GM13977 (cell line): ENCODE measurements around the gene GSTM4.
"Not testable (repeated sequence)": the region's sequence is repeated elsewhere in the genome, so short reads cannot be mapped to it uniquely, and the experiment has no call there.

Source experiments
- DNase-seq: peaks from one replicate; pipeline ENCODE4 v3.0.0; 2012; ENCODE audit warnings: low spot score
- in situ Hi-C: fragments of 300-500 bp; cut with MboI; formaldehyde crosslinking; loops from one replicate; pipeline ENCODE4 v1.12.0; 2022; ENCODE audit warnings: low sequenced_read_pairs, low pct_unique_long_range_greater_than_20kb, mixed read lengths, inconsistent platforms; ENCODE audit not compliant: unreplicated experiment
- TF ChIP-seq, protein P1 (sequence below): IDR thresholded peaks from 2 replicates; pipeline ENCODE4 v1.5.1; 2012; ENCODE audit warnings: mild to moderate bottlenecking, control low read depth; ENCODE audit not compliant: insufficient read depth; ENCODE audit errors: extremely low read depth, missing control alignments

Gene GSTM4

DNA sequence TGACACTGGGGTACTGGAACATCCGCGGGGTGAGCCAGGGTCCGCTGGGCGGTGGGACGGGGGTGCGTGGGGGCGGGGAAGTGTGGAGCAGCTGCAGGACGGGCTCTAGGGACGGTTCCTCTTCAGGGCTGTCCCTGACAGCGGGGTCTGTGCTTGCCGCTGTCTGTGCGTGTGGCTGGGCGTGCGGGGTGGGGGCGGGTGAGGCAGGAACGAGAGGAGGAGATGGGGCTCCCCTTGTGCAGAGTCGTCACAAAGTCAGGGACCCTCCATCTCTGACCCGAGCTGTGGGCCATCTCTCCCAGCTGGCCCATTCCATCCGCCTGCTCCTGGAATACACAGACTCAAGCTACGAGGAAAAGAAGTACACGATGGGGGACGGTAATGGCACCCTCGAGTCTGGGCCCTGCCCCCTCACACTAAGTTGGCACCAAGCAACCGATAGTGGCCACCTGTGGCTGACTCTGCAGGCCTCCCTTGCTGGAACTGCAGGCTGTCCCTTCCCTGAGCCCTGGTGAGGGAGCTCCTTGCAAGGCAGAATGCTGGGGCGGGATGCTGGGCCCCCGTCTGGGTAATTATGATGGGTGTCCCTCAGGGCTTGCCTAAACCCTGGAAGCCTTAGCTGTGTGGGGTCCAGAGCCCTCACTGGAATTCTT is 12.3 kb downstream of the GSTM4 start:
- TF ChIP-seq, protein P1, sequence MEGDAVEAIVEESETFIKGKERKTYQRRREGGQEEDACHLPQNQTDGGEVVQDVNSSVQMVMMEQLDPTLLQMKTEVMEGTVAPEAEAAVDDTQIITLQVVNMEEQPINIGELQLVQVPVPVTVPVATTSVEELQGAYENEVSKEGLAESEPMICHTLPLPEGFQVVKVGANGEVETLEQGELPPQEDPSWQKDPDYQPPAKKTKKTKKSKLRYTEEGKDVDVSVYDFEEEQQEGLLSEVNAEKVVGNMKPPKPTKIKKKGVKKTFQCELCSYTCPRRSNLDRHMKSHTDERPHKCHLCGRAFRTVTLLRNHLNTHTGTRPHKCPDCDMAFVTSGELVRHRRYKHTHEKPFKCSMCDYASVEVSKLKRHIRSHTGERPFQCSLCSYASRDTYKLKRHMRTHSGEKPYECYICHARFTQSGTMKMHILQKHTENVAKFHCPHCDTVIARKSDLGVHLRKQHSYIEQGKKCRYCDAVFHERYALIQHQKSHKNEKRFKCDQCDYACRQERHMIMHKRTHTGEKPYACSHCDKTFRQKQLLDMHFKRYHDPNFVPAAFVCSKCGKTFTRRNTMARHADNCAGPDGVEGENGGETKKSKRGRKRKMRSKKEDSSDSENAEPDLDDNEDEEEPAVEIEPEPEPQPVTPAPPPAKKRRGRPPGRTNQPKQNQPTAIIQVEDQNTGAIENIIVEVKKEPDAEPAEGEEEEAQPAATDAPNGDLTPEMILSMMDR, result no peak
- in situ Hi-C loops, result no loop called here
- peak; percentile 5 for DNase-seq

DNA sequence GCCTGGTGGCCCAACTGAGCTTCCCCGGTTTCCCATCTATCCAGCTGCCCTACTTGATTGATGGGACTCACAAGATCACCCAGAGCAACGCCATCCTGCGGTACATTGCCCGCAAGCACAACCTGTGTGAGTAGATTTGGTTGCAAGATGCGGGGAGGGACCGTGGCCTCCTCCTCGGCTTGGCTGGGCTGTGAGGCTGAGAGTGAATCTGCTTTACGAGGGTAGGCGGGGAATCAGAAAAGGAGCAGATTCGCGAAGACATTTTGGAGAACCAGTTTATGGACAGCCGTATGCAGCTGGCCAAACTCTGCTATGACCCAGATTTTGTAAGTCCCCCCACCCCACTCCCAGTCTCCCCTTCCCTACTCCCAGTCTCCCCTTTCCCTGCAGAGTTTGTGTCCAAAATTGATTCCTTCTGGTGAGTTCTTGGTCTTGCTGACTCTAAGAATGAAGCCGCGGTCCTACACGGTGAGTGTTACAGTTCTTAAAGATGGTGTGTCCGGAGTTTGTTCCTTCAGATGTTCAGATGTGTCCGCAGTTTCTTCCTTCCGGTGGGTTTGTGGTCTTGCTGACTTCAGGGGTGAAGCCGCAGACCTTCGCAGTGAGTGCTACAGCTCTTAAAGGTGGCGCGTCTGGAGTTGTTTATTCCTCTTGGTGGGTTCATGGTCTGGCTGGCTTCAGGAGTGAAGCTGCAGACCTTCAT is 13.5 kb downstream of the GSTM4 start:
- in situ Hi-C loops, result no loop called here
- peak; percentile 2 for DNase-seq
- TF ChIP-seq, protein P1, result no peak

DNA sequence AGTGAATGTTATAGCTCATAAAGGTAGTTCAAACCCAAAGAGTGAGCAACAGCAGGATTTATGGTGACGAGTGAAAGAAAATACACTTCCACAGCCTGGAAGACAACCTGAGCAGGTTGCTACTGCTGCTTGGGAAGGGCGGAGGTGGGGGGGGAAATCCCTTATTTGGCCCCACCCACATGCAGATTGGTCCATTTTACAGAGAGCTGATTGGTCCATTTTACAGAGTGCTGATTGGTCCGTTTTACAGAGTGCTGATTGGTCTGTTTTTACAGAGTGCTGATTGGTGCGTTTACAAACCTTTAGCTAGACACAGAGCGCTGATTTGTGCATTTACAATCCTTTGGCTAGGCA is 14.0 kb downstream of the GSTM4 start:
- in situ Hi-C loops, result not testable (repeated sequence)

DNA sequence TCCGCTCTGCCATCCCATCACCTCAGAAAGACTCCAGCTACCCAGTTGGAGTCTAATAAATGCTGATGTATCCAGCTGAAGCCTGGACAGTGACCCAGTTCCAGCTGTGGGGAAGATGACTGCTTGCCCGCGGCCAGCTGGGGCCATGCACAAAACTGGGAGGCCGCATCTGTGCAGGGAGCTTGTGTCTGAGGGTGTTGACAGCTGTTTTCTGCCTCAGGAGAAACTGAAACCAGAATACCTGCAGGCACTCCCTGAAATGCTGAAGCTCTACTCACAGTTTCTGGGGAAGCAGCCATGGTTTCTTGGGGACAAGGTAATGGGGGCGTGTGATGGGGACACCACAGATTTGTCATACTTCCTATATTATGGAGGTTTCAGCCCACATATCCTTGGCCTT is 15.2 kb downstream of the GSTM4 start:
- in situ Hi-C loops, result no loop called here
- DNase-seq, result peak; percentile 3
- TF ChIP-seq, protein P1, result no peak

More for the DNA sequence above, 14.0 kb downstream of the GSTM4 start:
- DNase-seq, result peak; percentile 1

DNA sequence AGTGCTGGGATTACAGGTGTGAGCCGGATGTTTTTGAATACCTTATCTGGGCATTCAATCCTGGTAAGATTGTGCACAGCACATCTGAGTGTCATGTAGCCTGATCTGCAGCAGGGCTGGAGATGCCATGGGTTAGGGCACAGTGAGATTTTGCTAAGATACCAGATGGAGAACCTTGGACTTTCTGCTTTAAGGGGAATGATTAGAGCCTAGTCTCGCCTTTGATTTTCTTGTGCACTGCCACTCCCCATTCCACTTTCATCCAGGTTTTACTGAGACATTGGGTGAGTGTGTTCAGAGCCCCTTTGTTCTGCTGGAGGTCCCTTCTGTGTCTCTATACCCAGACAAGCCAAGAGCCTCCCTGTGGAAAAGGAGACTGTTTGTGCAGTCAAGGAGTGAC is 18.0 kb downstream of the GSTM4 start:
- DNase-seq, in situ Hi-C loops: not testable (repeated sequence)

DNA sequence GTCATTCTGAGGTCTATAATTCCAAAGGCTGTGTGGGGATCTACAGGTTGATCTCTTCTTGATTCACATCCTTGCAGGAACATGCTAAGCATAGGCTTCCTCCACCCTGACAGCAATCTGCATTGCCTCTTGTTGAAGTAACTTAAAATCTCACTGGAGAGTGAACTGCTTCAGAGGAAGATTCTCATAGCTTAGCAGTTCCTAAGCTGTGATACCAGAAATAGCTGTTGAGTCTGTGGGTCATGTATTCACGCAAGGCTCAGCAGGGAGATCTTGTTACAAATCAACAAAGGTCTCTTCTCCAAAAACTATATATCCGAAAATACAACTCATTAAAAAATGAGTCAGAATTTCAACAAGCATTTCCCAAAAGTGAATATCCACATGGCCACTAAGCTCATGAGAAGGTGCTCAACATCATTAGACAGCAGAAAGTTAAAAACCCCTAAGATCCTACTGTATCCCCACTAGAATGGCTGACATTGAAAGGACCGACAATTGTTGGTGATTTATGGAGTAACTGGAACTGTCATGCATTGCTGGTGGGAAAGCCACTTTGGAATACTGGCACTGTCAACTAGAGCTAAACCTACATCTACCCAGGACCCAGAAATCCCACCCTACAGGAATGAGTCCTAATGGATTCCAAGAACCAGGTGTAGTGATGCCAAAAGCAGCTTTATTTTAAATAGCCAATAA is 20.9 kb downstream of the GSTM4 start:
- in situ Hi-C loops, result not testable (repeated sequence)
- peak; percentile 0 for DNase-seq

DNA sequence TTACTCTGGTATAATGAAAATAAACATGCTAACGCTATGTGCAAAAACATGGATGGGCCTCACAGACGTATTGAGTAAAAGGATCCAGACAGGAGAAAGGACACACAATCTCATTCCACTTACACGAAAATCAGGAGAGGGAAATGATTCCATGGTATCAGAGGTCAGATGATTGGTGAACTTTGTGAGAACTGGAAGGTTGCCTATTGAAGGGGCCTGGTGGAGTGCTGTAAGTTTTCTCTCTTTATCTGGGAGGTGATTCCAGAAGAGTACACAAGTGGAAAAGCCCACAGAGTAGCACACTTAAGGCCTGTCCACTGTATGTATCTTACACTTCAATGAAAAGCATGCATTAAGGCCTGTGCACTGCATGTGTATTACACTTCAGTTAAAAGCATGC is 21.6 kb downstream of the GSTM4 start:
- TF ChIP-seq, protein P1, result no peak
- in situ Hi-C loops, result no loop called here

DNA sequence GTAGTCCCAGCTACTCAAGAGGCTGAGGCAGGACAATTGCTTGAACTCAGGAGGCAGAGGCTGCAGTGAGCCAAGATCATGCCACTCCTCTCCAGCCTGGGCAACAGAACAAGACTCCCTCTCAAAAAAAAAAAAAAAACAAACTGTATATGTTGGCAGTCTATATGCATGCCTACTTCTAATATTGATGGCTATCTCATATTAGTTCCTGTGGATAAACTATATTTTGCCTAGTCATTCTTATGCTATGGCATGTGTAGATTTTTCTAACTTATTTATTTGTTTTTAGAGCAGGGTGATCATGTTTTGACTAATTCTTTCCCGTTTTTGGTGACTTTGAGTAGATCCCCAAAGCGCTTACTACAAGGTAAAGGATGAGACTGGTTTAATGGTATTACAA is 22.7 kb downstream of the GSTM4 start:
- in situ Hi-C loops, DNase-seq: not testable (repeated sequence)

More for the DNA sequence above, 21.6 kb downstream of the GSTM4 start:
- no peak for DNase-seq

DNA sequence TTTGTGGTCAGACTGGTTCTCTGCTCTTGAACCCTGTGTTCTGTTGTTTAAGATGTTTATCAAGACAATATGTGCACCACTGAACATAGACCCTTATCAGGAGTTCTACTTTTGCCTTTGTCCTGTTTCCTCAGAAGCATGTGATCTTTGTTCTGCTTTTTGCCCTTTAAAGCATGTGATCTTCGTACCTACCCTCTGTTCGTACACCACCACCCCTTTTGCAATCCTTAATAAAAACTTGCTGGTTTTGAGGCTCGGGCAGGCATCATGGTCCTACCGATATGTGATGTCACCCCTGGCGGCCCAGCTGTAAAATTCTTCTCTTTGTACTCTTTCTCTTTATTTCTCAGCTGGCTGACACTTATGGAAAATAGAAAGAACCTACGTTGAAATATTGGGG is 28.9 kb downstream of the GSTM4 start:
- DNase-seq, in situ Hi-C loops: not testable (repeated sequence)

DNA sequence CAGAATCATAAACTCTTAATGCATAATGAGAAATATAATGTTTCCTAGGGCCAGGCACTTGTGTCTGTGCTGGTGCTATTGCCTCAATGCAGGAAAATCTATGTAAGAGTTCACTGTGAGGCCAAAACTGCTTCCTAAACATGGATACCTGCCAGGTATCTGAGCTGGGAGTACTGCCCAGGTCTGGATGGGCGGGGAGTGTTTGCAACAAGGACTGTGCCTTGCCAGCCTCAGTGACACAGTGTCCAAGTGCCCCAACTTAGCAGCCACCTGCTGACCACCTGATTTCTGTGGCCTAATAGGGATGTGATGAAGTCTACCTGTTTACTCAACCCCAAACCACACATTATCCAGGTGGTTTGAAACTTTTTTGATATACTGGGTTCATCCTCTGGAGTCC is 29.5 kb downstream of the GSTM4 start:
- DNase-seq, in situ Hi-C loops: not testable (repeated sequence)

DNA sequence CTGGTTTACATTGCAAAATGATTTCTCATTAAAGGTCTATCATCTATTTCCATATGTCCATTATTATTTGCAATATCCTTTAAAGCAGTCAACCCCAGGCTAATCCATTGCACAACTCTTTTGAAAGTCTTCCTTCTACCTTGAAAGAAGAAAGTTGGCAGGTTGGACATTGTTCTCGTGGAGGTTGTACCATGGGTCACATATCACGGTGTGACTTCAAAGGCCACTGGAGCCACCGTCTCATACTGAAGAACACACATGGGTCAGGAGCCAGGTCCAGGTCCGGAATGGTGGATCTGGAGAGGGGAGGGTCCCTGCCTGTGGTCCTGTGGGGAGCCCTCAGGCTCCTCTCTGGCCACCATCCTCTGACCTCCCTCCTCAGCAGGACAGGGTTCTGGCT is 30.0 kb downstream of the GSTM4 start:
- in situ Hi-C loops, DNase-seq: not testable (repeated sequence)

DNA sequence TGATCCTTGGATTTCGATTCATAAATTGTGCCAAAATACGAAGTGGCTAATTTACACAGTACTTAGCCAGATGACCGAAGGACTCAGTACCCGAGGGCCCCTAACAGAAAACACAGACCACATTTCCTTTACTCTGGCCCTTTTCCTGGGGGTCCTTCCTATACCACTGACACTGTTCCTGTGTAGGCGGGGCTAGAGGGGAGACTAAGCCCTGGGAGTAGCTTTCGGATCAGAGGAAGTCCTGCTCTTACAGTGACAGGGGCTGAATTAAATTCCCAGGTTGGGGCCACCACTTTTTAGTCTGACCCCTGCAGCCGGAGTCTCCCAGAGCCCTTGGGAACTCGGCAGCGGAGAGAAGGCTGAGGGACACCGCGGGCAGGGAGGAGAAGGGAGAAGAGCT is 31.2 kb downstream of the GSTM4 start:
- in situ Hi-C loops, result not testable (repeated sequence)

More for the DNA sequence above, 31.2 kb downstream of the GSTM4 start:
- not testable (repeated sequence) for DNase-seq
